HUES48 (cell line): ENCODE measurements around the gene SERPINF2.
A peak's percentile ranks its signal among the peaks of the same experiment; 100 is the strongest.
"Not testable (repeated sequence)": the region's sequence is repeated elsewhere in the genome, so short reads cannot be mapped to it uniquely, and the experiment has no call there.

ENCODE experiments used
- H3K27ac ChIP-seq: one replicate; pipeline ENCODE4 v1.7.0; 2013; ENCODE audit warnings: low read depth, low read length, inconsistent platforms
- H3K27me3 ChIP-seq: 2 replicates; pipeline ENCODE4 v1.6.1; 2013; ENCODE audit warnings: mild to moderate bottlenecking, low read length; ENCODE audit not compliant: control insufficient read depth, insufficient read depth
- H3K36me3 ChIP-seq: 2 replicates; pipeline ENCODE4 v1.6.1; 2013; ENCODE audit warnings: low read length; ENCODE audit not compliant: control insufficient read depth, insufficient read depth
- H3K4me1 ChIP-seq: 2 replicates; pipeline ENCODE4 v1.6.1; 2013; ENCODE audit warnings: mild to moderate bottlenecking, low read length; ENCODE audit not compliant: control insufficient read depth, insufficient read depth
- H3K4me3 ChIP-seq: 2 replicates; pipeline ENCODE4 v1.5.1; 2013; ENCODE audit warnings: mild to moderate bottlenecking, low read depth, low read length
- H3K9ac ChIP-seq: 2 replicates; pipeline ENCODE4 v1.6.1; 2013; ENCODE audit warnings: mild to moderate bottlenecking, low read depth, low read length, moderate library complexity
- H3K9me3 ChIP-seq: 2 replicates; pipeline ENCODE4 v1.6.1; 2013; ENCODE audit warnings: low read length; ENCODE audit not compliant: control insufficient read depth, insufficient read depth

Gene SERPINF2

DNA sequence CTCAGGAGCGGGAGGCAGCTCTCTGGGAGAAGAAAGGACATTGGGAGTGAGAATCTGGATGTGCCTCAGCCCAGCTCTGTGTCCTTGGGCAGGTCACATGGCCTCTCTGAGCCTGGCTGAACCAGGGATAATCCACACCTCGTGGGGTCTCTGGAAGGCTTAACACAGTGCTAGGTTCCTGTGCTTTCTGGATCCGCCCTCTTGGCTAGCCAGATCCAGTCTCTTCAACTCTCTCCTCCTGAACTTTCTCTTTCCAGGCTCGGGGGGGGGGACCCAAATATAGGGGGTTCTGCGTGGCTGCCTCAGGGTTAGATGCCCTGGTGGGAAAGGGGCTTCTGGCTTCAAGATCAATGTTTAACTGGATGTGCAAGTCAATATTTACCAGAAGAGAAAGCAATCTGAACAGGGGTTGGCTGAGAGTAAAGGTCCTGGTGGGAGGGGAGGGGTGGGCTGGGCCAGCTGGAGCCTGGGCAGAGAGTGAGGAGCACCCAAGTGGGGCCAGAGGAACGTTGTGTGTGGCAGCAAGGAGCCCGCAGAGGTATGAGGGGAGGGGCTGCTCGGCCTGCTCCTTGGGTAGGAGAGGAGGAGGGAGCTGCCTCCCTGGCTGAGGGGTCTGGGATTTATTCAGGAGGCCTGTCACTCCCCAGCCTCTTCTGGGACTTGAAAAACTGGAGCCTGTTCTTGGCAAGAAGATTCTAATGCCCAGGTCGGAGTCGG, at the start of gene SERPINF2:
SERPINF2 (plus strand) TSS at position 501 of the 717 bp plus-strand sequence. CDS start 2,125 bp downstream, outside the sequence.
- H3K4me3 ChIP-seq = no peak within 1 kb of the TSS
- H3K4me1 ChIP-seq = no peaks in the 10 kb centered on the region; the same call in 1 of the 2 replicates
- no peaks in the 10 kb centered on the region for H3K9me3 ChIP-seq
- no peaks in the 10 kb centered on the region for H3K27me3 ChIP-seq
- H3K27ac ChIP-seq = no peak within 1 kb of the TSS
- no peak within 1 kb of the TSS for H3K9ac ChIP-seq
- H3K36me3 ChIP-seq = no peaks in the 10 kb centered on the region

DNA sequence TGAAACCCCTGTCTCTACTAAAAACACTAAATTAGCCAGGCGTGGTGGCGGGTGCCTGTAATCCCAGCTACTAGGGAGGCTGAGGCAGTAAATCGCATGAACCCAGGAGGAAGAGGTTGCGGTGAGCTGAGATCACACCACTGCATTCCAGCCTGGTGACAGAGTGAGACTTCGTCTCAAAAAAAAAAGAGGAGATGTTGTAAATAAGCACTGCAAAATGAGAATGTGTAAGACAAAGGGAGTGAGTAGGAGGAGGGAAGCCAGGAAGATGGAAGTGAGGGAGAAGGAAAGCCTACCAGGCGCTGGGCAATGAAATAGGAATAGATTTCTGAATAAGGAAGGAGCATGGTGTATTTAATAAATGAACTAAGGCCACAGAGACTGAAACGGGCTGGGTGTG, 49.3 kb upstream of the SERPINF2 start:
- H3K9me3 ChIP-seq = peaks cover 3% of the 10 kb centered on the region; the same call in 1 of the 2 replicates
- no peaks in the 10 kb centered on the region for H3K4me1 ChIP-seq
- H3K27ac ChIP-seq = no peak overlapping the region
- H3K9ac ChIP-seq = no peak overlapping the region
- H3K27me3 ChIP-seq = no peaks in the 10 kb centered on the region
- H3K36me3 ChIP-seq = no peaks in the 10 kb centered on the region
- no peak overlapping the region for H3K4me3 ChIP-seq

DNA sequence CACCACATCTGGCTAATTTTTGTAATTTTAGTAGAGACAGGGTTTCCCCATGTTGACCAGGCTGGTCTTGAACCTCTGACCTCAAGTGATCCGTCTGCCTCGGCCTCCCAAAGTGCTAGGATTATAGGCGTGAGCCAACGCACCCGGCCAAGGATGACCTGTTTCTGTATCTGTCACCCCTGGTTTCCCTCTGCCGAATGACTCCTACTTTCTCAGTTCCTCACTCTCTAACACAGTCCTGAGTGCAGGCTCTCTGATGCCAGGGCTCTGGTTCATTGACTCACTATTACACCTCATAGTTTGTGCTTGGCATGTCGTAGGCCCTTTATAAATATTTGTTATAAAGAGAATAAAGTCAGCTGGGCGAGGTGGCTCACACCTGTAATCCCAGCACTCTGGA, 47.3 kb upstream of the SERPINF2 start:
- Histone ChIP-seq H3K9ac (no peak overlapping the region), H3K4me3 (no peak overlapping the region), H3K27ac (no peak overlapping the region), H3K36me3 (no peaks in the 10 kb centered on the region), H3K4me1 (no peaks in the 10 kb centered on the region), H3K27me3 (no peaks in the 10 kb centered on the region), H3K9me3 (peaks cover 3% of the 10 kb centered on the region; the same call in 1 of the 2 replicates)

DNA sequence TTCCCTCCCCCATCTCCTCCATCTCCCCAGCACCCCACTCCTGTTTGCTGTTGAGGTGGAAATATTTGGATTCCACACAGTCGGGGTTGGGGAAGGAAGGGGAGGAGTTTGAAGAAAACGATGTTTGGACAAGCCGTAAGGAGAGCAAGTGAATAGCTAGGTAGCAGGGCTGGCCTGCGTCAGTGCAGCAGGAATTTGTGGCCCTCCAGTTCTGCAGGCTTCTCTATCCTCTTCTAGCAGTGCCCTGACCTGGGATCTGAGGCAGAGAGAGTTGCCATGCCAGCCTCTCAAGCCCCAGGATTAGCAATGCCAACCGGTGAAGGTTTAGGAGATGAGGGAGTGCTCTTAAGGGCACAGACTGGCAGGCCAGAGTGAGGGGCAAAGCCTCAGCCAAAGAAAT, 45.0 kb upstream of the SERPINF2 start:
- no peak overlapping the region for H3K9ac ChIP-seq
- H3K9me3 ChIP-seq = no peaks in the 10 kb centered on the region
- H3K4me1 ChIP-seq = no peaks in the 10 kb centered on the region
- H3K36me3 ChIP-seq = no peaks in the 10 kb centered on the region
- H3K27ac ChIP-seq = no peak overlapping the region
- no peak overlapping the region for H3K4me3 ChIP-seq
- H3K27me3 ChIP-seq = no peaks in the 10 kb centered on the region

DNA sequence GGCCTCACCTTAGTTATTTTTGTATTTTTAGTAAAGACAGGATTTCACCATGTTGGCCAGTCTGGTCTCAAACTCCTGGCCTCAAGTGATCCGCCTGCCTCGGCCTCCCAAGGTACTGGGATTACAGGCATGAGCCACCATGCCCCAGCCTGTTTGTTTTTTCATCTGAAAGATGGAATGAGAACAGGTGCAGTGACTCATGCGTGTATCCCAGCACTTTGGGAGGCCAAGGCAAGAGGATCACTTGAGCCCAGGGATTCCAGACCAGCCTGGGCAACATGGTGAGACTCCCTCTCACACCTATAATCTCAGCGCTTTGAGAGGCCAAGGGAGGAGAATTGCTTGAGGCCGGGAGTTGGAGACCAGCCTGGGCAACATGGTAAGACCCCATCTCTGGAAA, 42.8 kb upstream of the SERPINF2 start:
- H3K27ac ChIP-seq, H3K9ac ChIP-seq, H3K27me3 ChIP-seq, H3K4me3 ChIP-seq, H3K9me3 ChIP-seq, H3K4me1 ChIP-seq, H3K36me3 ChIP-seq: not testable (repeated sequence)

DNA sequence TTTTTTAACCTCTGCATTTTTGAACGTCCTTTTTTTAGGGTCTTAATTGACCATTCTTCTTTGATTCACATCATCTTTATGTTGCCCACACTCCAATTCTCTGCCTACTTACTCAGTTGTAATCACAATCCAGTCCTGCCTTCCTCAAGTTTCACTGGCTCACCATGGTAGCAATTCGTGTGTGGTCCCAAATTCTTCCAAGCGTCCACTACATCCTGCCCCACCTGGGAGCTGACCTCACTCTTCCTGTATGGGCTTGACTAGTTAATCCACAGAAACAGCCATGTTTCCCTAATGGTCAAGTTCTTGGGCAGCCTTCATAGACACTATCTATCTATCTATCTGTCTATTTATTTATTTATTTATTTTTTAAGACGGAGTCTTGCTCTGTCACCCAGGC, 39.6 kb upstream of the SERPINF2 start:
- Histone ChIP-seq H3K9me3 (no peaks in the 10 kb centered on the region), H3K27me3 (no peaks in the 10 kb centered on the region), H3K4me3 (no peak overlapping the region), H3K9ac (no peak overlapping the region), H3K4me1 (no peaks in the 10 kb centered on the region), H3K36me3 (no peaks in the 10 kb centered on the region), H3K27ac (no peak overlapping the region)

DNA sequence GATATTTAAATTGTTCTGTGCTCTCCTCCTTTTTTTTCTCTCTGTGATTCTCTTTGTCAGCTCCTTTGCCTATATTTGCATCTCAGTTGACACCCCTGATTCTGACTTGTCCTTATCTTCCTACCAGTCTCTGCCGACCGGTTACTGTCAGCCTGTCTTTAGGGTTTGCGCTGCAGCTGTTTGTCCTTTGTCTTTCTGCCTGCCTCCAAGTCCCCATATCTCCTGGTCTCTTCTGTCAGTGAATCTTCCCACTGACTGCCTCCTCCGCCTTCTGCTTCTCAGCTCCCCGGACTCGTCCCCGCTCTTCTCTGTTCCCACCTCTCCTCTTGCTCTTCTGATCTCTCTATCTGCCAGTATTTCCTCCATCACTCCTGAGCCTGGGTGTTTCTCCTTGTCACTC, 37.7 kb upstream of the SERPINF2 start:
- Histone ChIP-seq H3K9ac (no peak overlapping the region), H3K4me3 (no peak overlapping the region), H3K27me3 (0 out of 2 replicates have a peak, but pooled peaks cover 3% of the 10 kb centered on the region), H3K4me1 (0 out of 2 replicates have a peak, but pooled peaks cover 2% of the 10 kb centered on the region), H3K27ac (no peak overlapping the region), H3K36me3 (no peaks in the 10 kb centered on the region), H3K9me3 (no peaks in the 10 kb centered on the region)

DNA sequence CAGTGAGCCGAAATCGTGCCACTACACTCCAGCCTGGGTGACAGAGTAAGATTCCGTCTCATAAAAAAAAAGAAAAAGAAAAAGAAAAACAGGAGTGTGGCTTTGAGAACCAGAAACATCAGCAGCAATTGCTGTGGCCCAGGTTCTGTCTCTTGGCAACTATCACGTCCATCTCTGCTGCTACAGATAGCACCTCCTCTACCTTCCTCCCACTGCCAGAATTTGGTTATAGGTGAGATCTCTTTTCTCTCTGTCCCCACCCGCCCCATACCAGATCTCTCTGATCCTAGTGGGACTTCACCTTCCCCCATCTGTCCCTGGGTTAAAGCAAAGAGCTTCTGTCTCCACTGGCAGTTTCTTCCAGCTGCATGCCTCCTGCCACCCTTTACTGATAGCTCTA, 35.6 kb upstream of the SERPINF2 start:
- Histone ChIP-seq H3K27me3 (0 out of 2 replicates have a peak, but pooled peaks cover 3% of the 10 kb centered on the region), H3K9me3 (no peaks in the 10 kb centered on the region), H3K27ac (no peak overlapping the region), H3K4me1 (peaks cover 5% of the 10 kb centered on the region; the same call in 1 of the 2 replicates), H3K36me3 (peaks cover 3% of the 10 kb centered on the region; the same call in 1 of the 2 replicates), H3K9ac (no peak overlapping the region), H3K4me3 (no peak overlapping the region)

DNA sequence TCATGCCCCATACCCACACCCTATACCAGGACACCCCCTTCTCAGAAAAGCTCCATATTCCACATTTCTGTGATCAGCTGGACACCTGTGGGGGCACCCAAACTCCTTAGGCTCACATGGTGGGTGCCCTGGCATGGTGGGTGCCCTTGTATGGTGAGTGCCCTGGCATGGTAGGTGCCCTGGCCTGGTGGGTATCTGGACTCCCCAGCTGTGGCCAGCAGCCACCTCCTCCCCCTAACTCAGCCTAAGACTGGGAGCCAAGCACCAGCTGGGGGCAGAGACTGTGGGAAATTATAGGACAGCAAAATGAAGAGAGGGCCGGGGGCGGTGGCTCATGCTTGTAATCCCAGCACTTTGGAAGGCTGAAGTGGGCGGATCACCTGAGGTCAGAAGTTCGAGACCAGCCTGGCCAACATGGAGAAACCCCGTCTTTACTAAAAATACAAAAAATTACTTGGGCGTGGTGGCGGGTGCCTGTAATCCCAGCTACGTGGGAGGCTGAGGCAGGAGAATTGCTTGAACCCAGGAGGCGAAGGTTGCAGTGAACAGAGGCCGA, 33.8 kb upstream of the SERPINF2 start:
- H3K4me3 ChIP-seq, H3K9ac ChIP-seq, H3K27ac ChIP-seq, H3K27me3 ChIP-seq, H3K9me3 ChIP-seq: not testable (repeated sequence)
- Histone ChIP-seq H3K4me1 (peaks cover 12% of the 10 kb centered on the region), H3K36me3 (peaks cover 15% of the 10 kb centered on the region; the same call in 1 of the 2 replicates)

DNA sequence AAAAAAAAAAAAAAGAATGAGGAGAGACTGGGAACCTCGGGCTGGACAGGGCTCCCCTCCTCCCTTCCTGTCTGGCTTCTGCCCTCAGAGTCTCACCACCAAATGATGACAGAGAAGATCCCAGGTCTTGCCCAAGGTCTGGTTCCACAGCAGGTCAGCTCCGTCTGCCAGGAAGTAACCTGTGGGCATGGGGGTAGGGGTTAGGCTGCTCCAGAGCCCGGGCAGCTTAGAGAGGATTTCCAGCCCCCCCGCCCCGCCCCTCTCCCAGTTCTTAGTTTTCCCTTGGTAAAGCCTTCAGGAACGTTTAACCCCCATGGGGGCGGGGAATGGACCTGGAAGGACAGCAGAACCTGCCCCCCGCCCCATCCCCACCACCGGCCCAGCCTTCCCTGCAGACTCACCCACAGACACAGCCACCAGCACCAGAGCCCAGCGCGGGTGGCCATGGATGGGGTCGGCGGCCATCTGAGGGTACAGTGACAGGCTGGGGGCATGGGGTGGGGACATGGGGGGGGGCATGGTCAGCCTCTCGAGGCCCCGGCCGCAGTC, 33.2 kb upstream of the SERPINF2 start:
- Histone ChIP-seq H3K4me1 (peaks cover 17% of the 10 kb centered on the region), H3K27ac (no peak overlapping the region), H3K9me3 (no peaks in the 10 kb centered on the region), H3K36me3 (peaks cover 15% of the 10 kb centered on the region; the same call in 1 of the 2 replicates), H3K27me3 (0 out of 2 replicates have a peak, but pooled peaks cover 3% of the 10 kb centered on the region), H3K9ac (no peak overlapping the region), H3K4me3 (peak overlapping the region; percentile 71; the same call in 1 of the 2 replicates)
